HUES48 (cell line): ENCODE results near the gene KRTAP9-7.
"Not testable (repeated sequence)": the region's sequence is repeated elsewhere in the genome, so short reads cannot be mapped to it uniquely, and the experiment has no call there.

Experiments
- H3K27ac ChIP-seq: one replicate; pipeline ENCODE4 v1.7.0; 2013; ENCODE audit warnings: low read depth, low read length, inconsistent platforms
- H3K27me3 ChIP-seq: 2 replicates; pipeline ENCODE4 v1.6.1; 2013; ENCODE audit warnings: mild to moderate bottlenecking, low read length; ENCODE audit not compliant: control insufficient read depth, insufficient read depth
- H3K36me3 ChIP-seq: 2 replicates; pipeline ENCODE4 v1.6.1; 2013; ENCODE audit warnings: low read length; ENCODE audit not compliant: control insufficient read depth, insufficient read depth
- H3K4me1 ChIP-seq: 2 replicates; pipeline ENCODE4 v1.6.1; 2013; ENCODE audit warnings: mild to moderate bottlenecking, low read length; ENCODE audit not compliant: control insufficient read depth, insufficient read depth
- H3K4me3 ChIP-seq: 2 replicates; pipeline ENCODE4 v1.5.1; 2013; ENCODE audit warnings: mild to moderate bottlenecking, low read depth, low read length
- H3K9ac ChIP-seq: 2 replicates; pipeline ENCODE4 v1.6.1; 2013; ENCODE audit warnings: mild to moderate bottlenecking, low read depth, low read length, moderate library complexity
- H3K9me3 ChIP-seq: 2 replicates; pipeline ENCODE4 v1.6.1; 2013; ENCODE audit warnings: low read length; ENCODE audit not compliant: control insufficient read depth, insufficient read depth

KRTAP9-7 gene

GRCh38 chr17:41275648-41276190, at the start of gene KRTAP9-7:
Gene KRTAP9-7, plus strand, starts transcription at chr17:41275698. Its CDS starts 0 bp downstream, at chr17:41275698.
- not testable (repeated sequence) for H3K9me3 ChIP-seq, H3K27me3 ChIP-seq, H3K4me1 ChIP-seq, H3K4me3 ChIP-seq, H3K36me3 ChIP-seq, H3K27ac ChIP-seq, H3K9ac ChIP-seq

GRCh38 chr17:41226051-41226450, 49.4 kb upstream of the KRTAP9-7 start:
- Histone ChIP-seq H3K9ac (no peak overlapping the region), H3K27ac (no peak overlapping the region), H3K9me3 (no peaks in the 10 kb centered on the region), H3K27me3 (no peaks in the 10 kb centered on the region), H3K4me3 (no peak overlapping the region), H3K4me1 (no peaks in the 10 kb centered on the region), H3K36me3 (no peaks in the 10 kb centered on the region)

- H3K4me3 ChIP-seq, H3K27ac ChIP-seq, H3K4me1 ChIP-seq, H3K27me3 ChIP-seq, H3K9ac ChIP-seq, H3K9me3 ChIP-seq, H3K36me3 ChIP-seq: not testable (repeated sequence)
These were observed 48.9 kb upstream of the KRTAP9-7 start, which contains the start of gene KRTAP9-2 for GRCh38 chr17:41226598-41227095. Gene KRTAP9-2, plus strand, starts transcription at chr17:41226648. Its CDS starts 7 bp downstream, at chr17:41226655.

- no peaks in the 10 kb centered on the region for H3K4me1 ChIP-seq
- no peak overlapping the region for H3K27ac ChIP-seq
- no peak overlapping the region for H3K4me3 ChIP-seq
- no peaks in the 10 kb centered on the region for H3K36me3 ChIP-seq
- H3K9ac ChIP-seq: no peak overlapping the region
- H3K9me3 ChIP-seq: no peaks in the 10 kb centered on the region
- no peaks in the 10 kb centered on the region for H3K27me3 ChIP-seq
These were observed 45.4 kb upstream of the KRTAP9-7 start for GRCh38 chr17:41230094-41230493.

- H3K9ac ChIP-seq: no peak overlapping the region
- no peaks in the 10 kb centered on the region for H3K27me3 ChIP-seq
- H3K4me3 ChIP-seq: no peak overlapping the region
- H3K4me1 ChIP-seq: no peaks in the 10 kb centered on the region
- no peak overlapping the region for H3K27ac ChIP-seq
- H3K9me3 ChIP-seq: no peaks in the 10 kb centered on the region
- H3K36me3 ChIP-seq: no peaks in the 10 kb centered on the region
These were observed 43.8 kb upstream of the KRTAP9-7 start for GRCh38 chr17:41231731-41232130.

- H3K4me1 ChIP-seq, H3K9me3 ChIP-seq, H3K27ac ChIP-seq, H3K4me3 ChIP-seq, H3K9ac ChIP-seq, H3K36me3 ChIP-seq, H3K27me3 ChIP-seq: not testable (repeated sequence)
These were observed 42.9 kb upstream of the KRTAP9-7 start, which contains the start of gene KRTAP9-3 for GRCh38 chr17:41232399-41233105. Gene KRTAP9-3, plus strand, starts transcription at chr17:41232449. Its CDS starts 53 bp downstream, at chr17:41232502.

GRCh38 chr17:41237116-41237515, 38.4 kb upstream of the KRTAP9-7 start:
- peaks cover 12% of the 10 kb centered on the region for H3K9me3 ChIP-seq
- not testable (repeated sequence) for H3K36me3 ChIP-seq, H3K4me1 ChIP-seq, H3K4me3 ChIP-seq, H3K27ac ChIP-seq, H3K9ac ChIP-seq, H3K27me3 ChIP-seq

GRCh38 chr17:41237949-41238437, 37.5 kb upstream of the KRTAP9-7 start, which contains the start of gene KRTAP9-8:
Gene KRTAP9-8, plus strand, starts transcription at chr17:41237999. Its CDS starts 53 bp downstream, at chr17:41238052.
- H3K9me3 ChIP-seq: peaks cover 12% of the 10 kb centered on the region
- not testable (repeated sequence) for H3K4me1 ChIP-seq, H3K4me3 ChIP-seq, H3K9ac ChIP-seq, H3K36me3 ChIP-seq, H3K27me3 ChIP-seq, H3K27ac ChIP-seq

GRCh38 chr17:41246995-41247787, 28.3 kb upstream of the KRTAP9-7 start:
- not testable (repeated sequence) for H3K27ac ChIP-seq, H3K4me3 ChIP-seq, H3K27me3 ChIP-seq, H3K9ac ChIP-seq, H3K9me3 ChIP-seq, H3K4me1 ChIP-seq, H3K36me3 ChIP-seq

GRCh38 chr17:41249637-41250240, 25.8 kb upstream of the KRTAP9-7 start, which contains the start of gene KRTAP9-4:
Gene KRTAP9-4, plus strand, starts transcription at chr17:41249687. Its CDS starts 34 bp downstream, at chr17:41249721.
- not testable (repeated sequence) for H3K4me3 ChIP-seq, H3K36me3 ChIP-seq, H3K9me3 ChIP-seq, H3K27ac ChIP-seq, H3K4me1 ChIP-seq, H3K27me3 ChIP-seq, H3K9ac ChIP-seq
